ENCODE results near the gene STK32B. TPM values are rescaled to one million over a fixed set of nuclear protein-coding genes. Genes with fewer than 3 reads are reported as not detected.

STK32B gene
- total RNA-seq, 1 experiment from 2014 or later: 15.1 TPM

GRCh38 chr4:5395781-5396180, 344.5 kb downstream of the STK32B start:
- BruUV-seq (replicated peaks): no TSS peak

GRCh38 chr4:5398056-5398455, 346.8 kb downstream of the STK32B start:
- Histone ChIP-seq H3K27me3 (replicated peaks; ENCODE audit: insufficient read depth, low read depth, low read length, poor library complexity) (no peaks in the 10 kb centered on the region), H3K36me3 (ENCODE audit: insufficient read depth, low read length, poor library complexity, severe bottlenecking) (no peaks in the 10 kb centered on the region), H3K4me1 (ENCODE audit: insufficient read depth, low read length, poor library complexity, severe bottlenecking) (no peaks in the 10 kb centered on the region), H3K27ac (ENCODE audit: low read depth, low read length, poor library complexity, severe bottlenecking) (no peak overlapping the region), H3K4me3 (ENCODE audit: low read depth, low read length, poor library complexity, severe bottlenecking) (no peak overlapping the region), H3K9me3 (ENCODE audit: low read depth, low read length, poor library complexity, severe bottlenecking) (no peaks in the 10 kb centered on the region)
- BruUV-seq (replicated peaks): no TSS peak
- ChIA-PET CTCF (no interaction called here), POLR2A (ENCODE audit: low non-redundant PET) (no interaction called here)
- intact Hi-C loops (cut with micrococcal nuclease; ENCODE audit: unreplicated experiment): loop anchor here (5.0 kb wide), 1 partner anchor 394 kb away; no protein-coding TSS in a partner anchor
- TF ChIP-seq CTCF (conservative IDR thresholded peaks at IDR 0.05; ENCODE audit: low read depth, low read length) (no peak), EZH2 (IDR thresholded peaks at IDR 0.05; ENCODE audit: borderline replicate concordance, low read depth, low read length, poor library complexity, severe bottlenecking) (no peak)
- no peak for DNase-seq (ENCODE audit: low spot score)

More at GRCh38 chr4:5395781-5396180, 344.5 kb downstream of the STK32B start:
- ChIA-PET CTCF (no interaction called here), POLR2A (ENCODE audit: low non-redundant PET) (no interaction called here)
- Histone ChIP-seq H3K36me3 (ENCODE audit: insufficient read depth, low read length, poor library complexity, severe bottlenecking) (no peaks in the 10 kb centered on the region), H3K27ac (ENCODE audit: low read depth, low read length, poor library complexity, severe bottlenecking) (no peak overlapping the region), H3K9me3 (ENCODE audit: low read depth, low read length, poor library complexity, severe bottlenecking) (no peaks in the 10 kb centered on the region), H3K4me1 (ENCODE audit: insufficient read depth, low read length, poor library complexity, severe bottlenecking) (no peaks in the 10 kb centered on the region), H3K4me3 (ENCODE audit: low read depth, low read length, poor library complexity, severe bottlenecking) (no peak overlapping the region), H3K27me3 (replicated peaks; ENCODE audit: insufficient read depth, low read depth, low read length, poor library complexity) (no peaks in the 10 kb centered on the region)
- intact Hi-C loops (cut with micrococcal nuclease; ENCODE audit: unreplicated experiment): loop anchor here (5.0 kb wide), 1 partner anchor 397 kb away; no protein-coding TSS in a partner anchor
- no peak for DNase-seq (ENCODE audit: low spot score)
- TF ChIP-seq EZH2 (IDR thresholded peaks at IDR 0.05; ENCODE audit: borderline replicate concordance, low read depth, low read length, poor library complexity, severe bottlenecking): no peak
- TF ChIP-seq CTCF (conservative IDR thresholded peaks at IDR 0.05; ENCODE audit: low read depth, low read length): no peak

GRCh38 chr4:5399124-5399523, 347.8 kb downstream of the STK32B start:
- intact Hi-C loops (cut with micrococcal nuclease; ENCODE audit: unreplicated experiment): loop anchor here (5.0 kb wide), 1 partner anchor 393 kb away; no protein-coding TSS in a partner anchor
- ChIA-PET POLR2A (ENCODE audit: low non-redundant PET) (no interaction called here), CTCF (no interaction called here)
- H3K9me3 ChIP-seq (ENCODE audit: low read depth, low read length, poor library complexity, severe bottlenecking): no peaks in the 10 kb centered on the region
- no peak for DNase-seq (ENCODE audit: low spot score)
- H3K27me3 ChIP-seq (replicated peaks; ENCODE audit: insufficient read depth, low read depth, low read length, poor library complexity): no peaks in the 10 kb centered on the region
- no peak overlapping the region for H3K27ac ChIP-seq (ENCODE audit: low read depth, low read length, poor library complexity, severe bottlenecking)
- BruUV-seq (replicated peaks): no TSS peak
- H3K36me3 ChIP-seq (ENCODE audit: insufficient read depth, low read length, poor library complexity, severe bottlenecking): no peaks in the 10 kb centered on the region
- TF ChIP-seq EZH2 (IDR thresholded peaks at IDR 0.05; ENCODE audit: borderline replicate concordance, low read depth, low read length, poor library complexity, severe bottlenecking) (no peak), CTCF (conservative IDR thresholded peaks at IDR 0.05; ENCODE audit: low read depth, low read length) (no peak)
- H3K4me1 ChIP-seq (ENCODE audit: insufficient read depth, low read length, poor library complexity, severe bottlenecking): no peaks in the 10 kb centered on the region
- H3K4me3 ChIP-seq (ENCODE audit: low read depth, low read length, poor library complexity, severe bottlenecking): no peak overlapping the region

Measured in A673 (cell line).